ENCODE data around the gene OR51M1.

Gene OR51M1

GRCh38 chr11:5394091-5394490 lies 10.5 kb downstream of the OR51M1 start:
- no peak for DNase-seq

GRCh38 chr11:5398936-5399335 lies 15.3 kb downstream of the OR51M1 start:
- DNase-seq, result no peak

- DNase-seq, result no peak
These were observed 21.6 kb downstream of the OR51M1 start for GRCh38 chr11:5405173-5405572.

- DNase-seq, result no peak
These were observed 37.4 kb downstream of the OR51M1 start for GRCh38 chr11:5420993-5421392.

- no peak for DNase-seq
These were observed 38.2 kb downstream of the OR51M1 start, which contains the start of gene OR51Q1 for GRCh38 chr11:5421811-5422210. Gene OR51Q1, plus strand, starts transcription at chr11:5422111. Its CDS starts 90 bp downstream, at chr11:5422201.

GRCh38 chr11:5423131-5423530 lies 39.5 kb downstream of the OR51M1 start:
- DNase-seq, result no peak

GRCh38 chr11:5441414-5441813 lies 57.8 kb downstream of the OR51M1 start, which contains the start of gene OR51I1:
Gene OR51I1, minus strand, starts transcription at chr11:5441514. Its CDS starts 0 bp downstream, at chr11:5441514.
- no peak for DNase-seq
